IPS-20b (cell line): ENCODE results near the gene ALX3.

ENCODE experiments used
- H3K27ac ChIP-seq: one replicate; pipeline ENCODE4 v1.5.1; 2013; ENCODE audit warnings: low read length
- H3K27me3 ChIP-seq: 2 replicates; pipeline ENCODE4 v1.6.1; 2013; ENCODE audit warnings: mild to moderate bottlenecking, low read length, inconsistent platforms; ENCODE audit not compliant: insufficient read depth
- H3K36me3 ChIP-seq: 2 replicates; pipeline ENCODE4 v1.6.1; 2013; ENCODE audit warnings: low read depth, mild to moderate bottlenecking, inconsistent platforms, low read length, moderate library complexity; ENCODE audit not compliant: insufficient read depth
- H3K4me1 ChIP-seq: 2 replicates; pipeline ENCODE4 v1.6.1; 2013; ENCODE audit warnings: mild to moderate bottlenecking, control low read depth, inconsistent platforms, low read length, moderate library complexity; ENCODE audit not compliant: insufficient read depth
- H3K4me3 ChIP-seq: 2 replicates; pipeline ENCODE4 v1.5.1; 2013; ENCODE audit warnings: mild to moderate bottlenecking, low read length, inconsistent platforms
- H3K9ac ChIP-seq: 2 replicates; pipeline ENCODE4 v1.6.1; 2013; ENCODE audit warnings: low read depth, mild to moderate bottlenecking, inconsistent platforms, low read length, moderate library complexity
- H3K9me3 ChIP-seq: 2 replicates; pipeline ENCODE4 v1.6.1; 2013; ENCODE audit warnings: mild to moderate bottlenecking, low read depth, low read length, inconsistent platforms; ENCODE audit not compliant: insufficient read depth

The ALX3 gene

DNA sequence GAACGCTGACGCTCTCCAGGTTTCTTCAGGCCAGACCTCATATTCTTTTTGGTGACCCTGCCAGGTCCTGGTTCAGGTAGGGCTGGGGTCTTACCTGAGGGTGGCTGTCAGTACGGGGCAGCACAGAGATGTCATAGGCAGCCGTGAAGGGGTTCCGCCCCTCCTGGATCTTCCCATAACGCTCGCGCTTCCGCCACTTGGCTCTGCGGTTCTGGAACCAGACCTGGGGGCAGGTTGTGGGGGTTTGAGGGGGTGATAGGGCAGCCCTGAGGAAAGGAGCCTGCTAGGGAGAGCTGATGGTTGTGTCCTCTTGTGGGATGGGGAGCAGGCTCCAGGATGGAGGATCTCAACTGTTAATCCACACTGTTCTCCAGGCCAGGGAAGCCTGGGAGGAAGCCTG lies 9.1 kb downstream of the ALX3 start:
- Histone ChIP-seq H3K27me3 (peaks cover 32% of the 10 kb centered on the region), H3K4me3 (no peak overlapping the region), H3K9me3 (no peaks in the 10 kb centered on the region), H3K4me1 (no peaks in the 10 kb centered on the region), H3K36me3 (peaks cover 26% of the 10 kb centered on the region), H3K9ac (no peak overlapping the region), H3K27ac (no peak overlapping the region)

DNA sequence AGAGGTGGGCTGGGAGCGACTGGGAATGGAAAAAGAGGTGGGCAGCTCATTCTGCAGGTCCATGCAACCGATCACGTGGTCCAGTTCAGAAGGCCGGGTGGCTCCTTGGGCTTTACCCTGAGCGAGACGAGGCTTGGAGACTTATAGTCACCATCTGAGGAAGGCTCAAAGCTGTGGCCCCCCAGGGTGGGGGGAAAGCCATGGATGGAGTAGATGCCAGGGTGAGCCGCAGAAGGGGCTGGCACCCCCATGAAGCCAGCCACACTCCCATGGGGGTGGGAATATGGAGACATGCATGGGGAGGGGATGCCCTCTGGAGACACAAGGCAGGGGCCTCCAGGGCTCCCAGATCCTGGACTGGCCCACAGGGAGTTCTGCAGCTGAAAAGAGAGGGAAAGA lies 9.8 kb downstream of the ALX3 start:
- Histone ChIP-seq H3K27me3 (peaks cover 25% of the 10 kb centered on the region), H3K27ac (no peak overlapping the region), H3K4me3 (no peak overlapping the region), H3K36me3 (peaks cover 33% of the 10 kb centered on the region), H3K4me1 (no peaks in the 10 kb centered on the region), H3K9ac (no peak overlapping the region), H3K9me3 (no peaks in the 10 kb centered on the region)

DNA sequence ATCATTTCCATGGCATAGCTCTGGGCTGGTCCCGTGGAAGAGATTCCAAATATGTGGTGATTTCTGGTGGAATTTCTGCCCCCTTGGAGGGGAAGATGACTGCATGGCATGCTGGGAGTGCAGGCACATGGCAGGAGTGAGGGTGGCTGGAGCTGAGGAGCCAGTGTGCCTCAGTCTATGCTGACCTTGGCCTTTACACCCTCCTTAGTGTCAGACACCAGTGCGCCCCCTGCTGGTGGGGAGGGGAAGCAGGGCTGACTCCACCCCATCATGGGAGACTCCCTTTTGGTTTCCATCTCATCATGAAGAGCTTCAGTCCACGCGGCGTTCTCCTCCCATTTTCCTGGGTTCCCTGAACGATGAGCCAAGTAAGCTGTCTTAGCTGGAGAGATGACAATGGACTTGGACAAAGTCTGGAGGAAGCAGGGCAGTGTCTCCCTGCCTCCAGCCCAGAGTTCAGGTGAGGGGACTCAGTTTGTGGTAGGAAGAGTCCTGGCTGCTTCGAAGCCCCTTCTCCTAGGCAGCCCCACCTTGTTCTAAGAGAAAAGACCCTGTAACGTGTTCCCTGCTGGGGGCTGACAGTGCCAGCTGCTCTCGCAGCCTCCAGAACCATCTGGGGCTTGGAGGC lies 10.3 kb downstream of the ALX3 start:
- Histone ChIP-seq H3K4me1 (no peaks in the 10 kb centered on the region), H3K4me3 (no peak overlapping the region), H3K27me3 (peaks cover 20% of the 10 kb centered on the region), H3K9ac (no peak overlapping the region), H3K36me3 (peaks cover 38% of the 10 kb centered on the region), H3K9me3 (no peaks in the 10 kb centered on the region), H3K27ac (no peak overlapping the region)

DNA sequence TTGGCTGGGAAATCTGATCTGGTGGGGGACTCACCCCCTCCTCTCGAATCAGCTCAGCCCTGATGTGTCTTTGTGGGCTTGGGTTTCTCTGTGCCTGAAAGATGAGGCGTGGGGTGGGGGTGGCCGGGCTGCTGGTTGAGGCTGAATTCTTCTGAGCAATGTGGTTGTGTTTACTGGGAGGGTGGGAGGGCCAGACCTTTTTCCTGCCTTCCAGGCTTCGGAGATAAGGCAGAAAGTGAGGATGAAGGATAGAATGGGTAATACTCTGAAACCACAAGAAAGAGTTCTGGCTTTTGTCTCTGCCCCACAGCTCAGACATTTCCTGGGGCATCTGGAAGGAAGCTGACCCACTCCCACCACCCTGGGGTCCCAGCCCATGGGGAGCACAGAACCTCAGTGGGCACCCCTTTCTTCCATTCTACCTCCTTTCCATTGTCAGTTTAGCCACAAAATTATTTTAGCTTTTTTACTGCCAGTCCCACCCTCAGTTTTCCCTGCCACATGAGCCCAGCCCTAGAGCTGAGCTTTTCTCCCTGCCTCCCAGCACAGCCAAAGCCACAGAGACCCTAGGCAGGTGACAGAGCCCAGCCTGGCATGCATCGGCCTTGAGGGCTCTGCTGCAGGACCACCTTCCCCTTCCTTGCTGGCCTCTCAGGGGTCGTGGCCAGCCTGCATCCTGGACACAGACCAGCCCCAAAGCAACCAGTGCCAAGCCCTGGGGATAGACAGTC lies 11.2 kb downstream of the ALX3 start:
- no peak overlapping the region for H3K4me3 ChIP-seq
- H3K36me3 ChIP-seq, result peaks cover 46% of the 10 kb centered on the region
- H3K27ac ChIP-seq, result no peak overlapping the region
- peaks cover 12% of the 10 kb centered on the region for H3K27me3 ChIP-seq
- no peaks in the 10 kb centered on the region for H3K4me1 ChIP-seq
- H3K9me3 ChIP-seq, result no peaks in the 10 kb centered on the region
- no peak overlapping the region for H3K9ac ChIP-seq

DNA sequence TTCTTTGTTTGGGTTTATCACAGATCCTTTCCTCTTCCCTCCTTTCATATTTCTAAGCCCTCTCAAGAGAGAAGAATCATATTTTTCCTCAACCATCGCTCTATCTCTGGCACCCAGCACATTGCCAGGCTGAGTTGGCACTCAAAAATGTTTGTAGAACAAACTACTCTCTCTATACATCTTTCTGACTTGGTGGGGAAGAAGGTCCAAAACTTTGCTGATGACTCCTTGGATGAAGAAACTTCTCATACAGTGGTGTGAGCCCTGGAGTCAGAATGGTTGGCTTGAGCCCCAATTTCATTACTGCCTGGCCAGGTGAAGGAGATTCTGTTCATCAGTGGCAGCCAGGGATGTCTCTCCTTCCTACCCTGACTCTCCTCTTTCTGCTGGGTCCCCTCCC lies 11.9 kb downstream of the ALX3 start:
- no peak overlapping the region for H3K27ac ChIP-seq
- H3K4me1 ChIP-seq, result no peaks in the 10 kb centered on the region
- H3K9me3 ChIP-seq, result no peaks in the 10 kb centered on the region
- H3K4me3 ChIP-seq, result no peak overlapping the region
- peaks cover 5% of the 10 kb centered on the region for H3K27me3 ChIP-seq
- H3K9ac ChIP-seq, result no peak overlapping the region
- peaks cover 52% of the 10 kb centered on the region for H3K36me3 ChIP-seq

DNA sequence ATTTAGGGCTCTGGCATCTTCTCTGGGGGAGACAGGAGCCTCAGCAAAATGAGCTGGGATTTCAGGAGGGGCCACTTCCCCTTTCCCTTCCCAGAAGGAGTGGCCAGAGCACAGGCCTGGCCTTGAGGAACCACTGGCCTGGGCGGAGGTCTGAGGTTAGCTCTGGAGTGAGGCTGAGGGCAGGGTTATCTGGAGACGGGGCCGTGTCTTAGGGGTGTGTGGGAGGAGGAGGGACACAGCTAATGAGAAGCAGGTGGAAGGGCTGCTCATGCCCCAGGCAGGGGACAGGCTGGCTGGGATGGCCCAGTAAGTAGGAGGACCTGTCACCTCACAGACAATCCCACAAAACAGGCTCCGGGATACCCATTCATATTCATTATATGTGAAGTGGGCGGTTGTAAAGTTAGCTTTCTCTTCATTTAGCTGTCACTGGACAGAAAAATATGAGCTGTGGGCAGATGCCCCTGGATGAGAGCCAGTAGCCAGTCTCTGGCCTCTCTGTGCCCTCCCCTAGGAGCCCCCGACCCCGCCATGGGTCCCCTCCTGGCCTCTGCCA lies 12.4 kb downstream of the ALX3 start:
- Histone ChIP-seq H3K4me1 (no peaks in the 10 kb centered on the region), H3K9me3 (no peaks in the 10 kb centered on the region), H3K27ac (no peak overlapping the region), H3K9ac (no peak overlapping the region), H3K36me3 (peaks cover 58% of the 10 kb centered on the region), H3K4me3 (no peak overlapping the region), H3K27me3 (no peaks in the 10 kb centered on the region)

DNA sequence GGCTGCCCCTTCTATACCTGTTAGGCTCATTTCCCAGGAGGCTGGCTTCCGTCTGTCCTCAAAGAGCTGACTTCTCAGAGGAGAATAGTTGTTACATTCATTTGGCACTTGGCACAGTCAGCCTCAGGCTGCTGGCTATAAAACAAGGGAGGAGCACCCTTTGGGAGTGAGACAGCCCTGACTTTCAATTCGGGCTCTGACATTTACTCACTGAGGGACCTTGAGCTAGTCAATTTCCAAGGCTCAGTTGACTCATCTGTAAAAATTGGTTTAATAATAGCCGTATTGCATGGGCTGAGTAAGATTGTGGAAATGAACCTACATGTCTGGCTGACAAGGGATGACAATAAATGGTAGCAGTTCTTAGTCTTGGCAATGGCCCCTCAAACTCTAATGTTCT lies 13.7 kb downstream of the ALX3 start:
- Histone ChIP-seq H3K4me3 (no peak overlapping the region), H3K9me3 (no peaks in the 10 kb centered on the region), H3K4me1 (no peaks in the 10 kb centered on the region), H3K27ac (no peak overlapping the region), H3K36me3 (peaks cover 71% of the 10 kb centered on the region), H3K9ac (no peak overlapping the region), H3K27me3 (no peaks in the 10 kb centered on the region)

DNA sequence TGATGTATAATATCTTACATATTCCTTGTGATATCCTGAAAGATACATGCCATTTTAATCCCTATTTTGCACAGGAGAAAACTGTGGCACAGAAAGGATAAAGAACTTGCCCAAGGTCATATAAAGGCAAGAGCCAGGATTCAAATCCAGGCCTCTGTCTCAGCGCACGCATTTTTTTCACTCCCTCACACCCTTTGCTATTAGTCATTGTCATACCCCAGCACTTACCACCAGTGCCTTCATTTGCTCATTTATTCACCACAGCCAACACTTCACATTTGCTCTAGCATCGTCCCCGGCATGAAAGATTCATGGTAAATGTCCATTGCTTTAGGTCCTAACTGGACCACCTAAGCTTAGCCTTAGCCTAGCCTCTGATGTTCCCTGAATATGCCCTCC lies 14.2 kb downstream of the ALX3 start:
- Histone ChIP-seq H3K9me3 (no peaks in the 10 kb centered on the region), H3K4me3 (no peak overlapping the region), H3K27me3 (no peaks in the 10 kb centered on the region), H3K27ac (no peak overlapping the region), H3K4me1 (no peaks in the 10 kb centered on the region), H3K9ac (no peak overlapping the region), H3K36me3 (peaks cover 75% of the 10 kb centered on the region)

DNA sequence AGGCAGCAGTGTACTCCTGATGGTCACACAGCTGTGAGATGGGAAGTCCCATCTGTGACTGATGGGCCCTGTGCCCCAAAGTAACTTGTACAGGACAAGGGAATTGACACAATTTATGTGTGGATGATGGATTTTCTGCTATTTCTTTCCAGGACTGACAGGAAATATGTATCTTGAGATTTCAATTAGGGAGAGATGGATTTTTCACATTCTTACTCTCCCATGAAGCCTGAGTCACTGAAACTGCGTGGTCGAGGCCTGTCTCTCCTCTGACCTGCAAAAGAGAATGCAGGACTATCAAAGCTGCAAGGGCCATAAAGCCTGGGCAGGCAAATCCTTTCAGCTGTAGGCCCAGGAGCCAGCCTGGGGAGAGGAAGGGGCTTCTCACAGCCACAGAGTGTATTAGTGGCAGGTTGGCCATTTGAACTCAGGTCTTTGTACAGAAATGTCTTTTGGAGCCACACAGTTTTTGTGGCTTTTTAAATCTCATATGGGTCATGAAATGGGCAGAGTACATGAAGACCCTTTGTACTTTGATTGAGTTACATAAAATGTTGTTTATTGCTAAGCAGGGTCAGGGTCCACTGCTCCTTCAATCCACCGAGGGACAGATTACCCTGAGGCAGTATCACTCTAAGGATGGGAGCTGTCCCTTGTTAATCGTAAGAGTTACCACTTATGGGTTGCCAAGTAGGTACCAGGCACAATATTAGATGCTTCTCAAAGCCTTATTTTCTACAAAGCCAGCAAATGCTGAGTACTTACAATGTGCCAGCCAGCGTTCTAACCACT lies 14.8 kb downstream of the ALX3 start:
- H3K9ac ChIP-seq, result no peak overlapping the region
- H3K4me3 ChIP-seq, result no peak overlapping the region
- H3K27ac ChIP-seq, result no peak overlapping the region
- H3K27me3 ChIP-seq, result no peaks in the 10 kb centered on the region
- H3K36me3 ChIP-seq, result peaks cover 81% of the 10 kb centered on the region
- no peaks in the 10 kb centered on the region for H3K4me1 ChIP-seq
- no peaks in the 10 kb centered on the region for H3K9me3 ChIP-seq

DNA sequence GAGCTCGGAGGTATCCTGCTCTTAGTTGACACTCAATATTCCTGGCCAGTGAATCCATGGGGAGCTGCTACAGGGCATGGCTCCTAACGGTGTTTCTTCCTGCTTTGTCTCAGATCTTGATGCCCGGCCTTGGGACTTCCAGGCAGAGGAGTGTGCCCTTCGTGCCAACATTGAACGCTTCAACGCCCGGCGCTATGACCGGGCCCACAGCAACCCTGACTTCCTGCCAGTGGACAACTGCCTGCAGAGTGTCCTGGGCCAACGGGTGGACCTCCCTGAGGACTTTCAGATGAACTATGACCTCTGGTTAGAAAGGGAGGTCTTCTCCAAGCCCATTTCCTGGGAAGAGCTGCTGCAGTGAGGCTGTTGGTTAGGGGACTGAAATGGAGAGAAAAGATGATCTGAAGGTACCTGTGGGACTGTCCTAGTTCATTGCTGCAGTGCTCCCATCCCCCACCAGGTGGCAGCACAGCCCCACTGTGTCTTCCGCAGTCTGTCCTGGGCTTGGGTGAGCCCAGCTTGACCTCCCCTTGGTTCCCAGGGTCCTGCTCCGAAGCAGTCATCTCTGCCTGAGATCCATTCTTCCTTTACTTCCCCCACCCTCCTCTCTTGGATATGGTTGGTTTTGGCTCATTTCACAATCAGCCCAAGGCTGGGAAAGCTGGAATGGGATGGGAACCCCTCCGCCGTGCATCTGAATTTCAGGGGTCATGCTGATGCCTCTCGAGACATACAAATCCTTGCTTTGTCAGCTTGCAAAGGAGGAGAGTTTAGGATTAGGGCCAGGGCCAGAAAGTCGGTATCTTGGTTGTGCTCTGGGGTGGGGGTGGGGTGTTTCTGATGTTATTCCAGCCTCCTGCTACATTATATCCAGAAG lies 16.7 kb downstream of the ALX3 start:
- Histone ChIP-seq H3K4me3 (no peak overlapping the region), H3K27ac (no peak overlapping the region), H3K36me3 (peaks cover 98% of the 10 kb centered on the region), H3K4me1 (no peaks in the 10 kb centered on the region), H3K9ac (no peak overlapping the region), H3K27me3 (no peaks in the 10 kb centered on the region), H3K9me3 (no peaks in the 10 kb centered on the region)

DNA sequence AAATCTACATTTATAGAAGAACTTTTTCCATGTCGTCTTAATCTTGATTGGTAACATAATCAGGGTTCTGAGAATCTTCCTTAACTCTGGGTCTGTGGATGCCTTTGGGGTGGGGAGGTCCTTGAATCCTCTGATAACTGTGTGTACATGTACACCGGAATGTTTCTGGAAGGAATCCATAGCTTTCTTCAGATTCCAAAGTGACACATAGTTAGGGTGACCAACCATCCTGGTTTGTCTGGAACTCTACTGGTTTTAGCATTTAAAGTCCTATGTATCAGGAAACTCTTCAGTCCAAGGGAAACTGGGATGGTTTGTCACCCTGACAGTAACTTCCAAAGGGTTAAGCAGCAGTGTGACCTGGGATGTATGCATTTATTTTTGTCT lies 19.2 kb downstream of the ALX3 start:
- no peaks in the 10 kb centered on the region for H3K27me3 ChIP-seq
- no peak overlapping the region for H3K9ac ChIP-seq
- peaks cover 97% of the 10 kb centered on the region for H3K36me3 ChIP-seq
- H3K27ac ChIP-seq, result no peak overlapping the region
- no peaks in the 10 kb centered on the region for H3K9me3 ChIP-seq
- no peak overlapping the region for H3K4me3 ChIP-seq
- H3K4me1 ChIP-seq, result no peaks in the 10 kb centered on the region
